Keratinocyte (primary cell): ENCODE data around the gene SPTSSB.

Experiments used
- CTCF ChIP-seq, 3 experiments: IDR thresholded peaks in 1 of 3; conservative IDR thresholded peaks in 1 of 3; optimal IDR thresholded peaks in 1 of 3; 2 replicates in 2 of 3; 3 replicates in 1 of 3; pipeline versions ENCODE3 to v1.5.1; 2011; ENCODE audit warnings: low read length in 3 of 3, mild to moderate bottlenecking in 3 of 3, moderate library complexity in 2 of 3, control low read depth in 1 of 3, inconsistent platforms in 1 of 3; ENCODE audit not compliant: insufficient read depth in 2 of 3; ENCODE audit errors: extremely low read depth in 1 of 3
- EZH2 ChIP-seq: IDR thresholded peaks from one replicate; pipeline ENCODE4 v1.6.1; 2012; ENCODE audit warnings: inconsistent platforms, mild to moderate bottlenecking, low read length, moderate library complexity

GRCh38 chr3:161420746-161421145 is 49.4 kb upstream of the SPTSSB start:
- no peak for TF ChIP-seq CTCF (optimal IDR thresholded peaks at IDR 0.05 in 1 of 3, IDR thresholded peaks at IDR 0.05 in 1 of 3, conservative IDR thresholded peaks at IDR 0.05 in 1 of 3; ENCODE audit: extremely low read depth in 1 of 3, insufficient read depth in 2 of 3, low read length in 3 of 3)
- TF ChIP-seq EZH2: no peak
